ENCODE results near the gene SLC12A7.

The SLC12A7 gene

DNA sequence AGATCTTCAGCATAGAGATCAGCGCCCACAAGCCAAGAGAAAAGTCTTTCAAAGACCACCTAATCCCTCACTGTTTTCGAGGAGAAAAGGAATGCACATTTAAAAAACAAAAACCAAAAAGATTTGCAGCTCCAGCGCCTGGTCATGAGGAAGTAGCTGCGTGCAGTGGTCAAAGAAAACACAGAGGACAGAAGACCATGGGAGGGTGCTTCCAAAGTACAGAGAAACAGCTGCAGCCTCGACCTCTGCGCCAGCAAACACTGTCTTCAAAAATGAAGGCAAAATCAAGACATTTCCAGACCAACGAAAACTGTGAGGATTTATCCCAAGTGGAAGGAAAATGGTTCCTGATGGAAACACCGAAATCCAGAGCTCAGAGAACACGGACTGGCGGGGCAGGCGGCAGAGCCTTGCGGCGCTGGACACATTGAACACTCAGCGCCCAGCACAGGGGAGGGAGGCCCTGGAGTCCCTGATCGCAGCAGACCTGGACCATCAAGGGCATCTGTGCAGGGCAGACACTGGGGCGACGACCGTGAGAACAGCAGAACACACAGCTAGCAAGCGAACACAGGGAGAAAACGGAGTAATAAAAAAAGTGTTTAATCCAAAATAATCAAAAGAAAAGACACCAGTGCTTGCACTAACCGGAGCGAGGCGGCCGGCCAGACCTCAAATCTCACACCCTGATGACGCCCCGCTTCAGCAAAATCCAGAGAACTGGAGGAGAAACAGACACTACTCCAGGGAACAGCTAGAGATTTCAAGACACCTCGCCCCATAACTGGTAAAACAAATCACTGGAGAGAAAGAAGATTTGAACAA is 12.6 kb upstream of the SLC12A7 start:
- no peak for DNase-seq

DNA sequence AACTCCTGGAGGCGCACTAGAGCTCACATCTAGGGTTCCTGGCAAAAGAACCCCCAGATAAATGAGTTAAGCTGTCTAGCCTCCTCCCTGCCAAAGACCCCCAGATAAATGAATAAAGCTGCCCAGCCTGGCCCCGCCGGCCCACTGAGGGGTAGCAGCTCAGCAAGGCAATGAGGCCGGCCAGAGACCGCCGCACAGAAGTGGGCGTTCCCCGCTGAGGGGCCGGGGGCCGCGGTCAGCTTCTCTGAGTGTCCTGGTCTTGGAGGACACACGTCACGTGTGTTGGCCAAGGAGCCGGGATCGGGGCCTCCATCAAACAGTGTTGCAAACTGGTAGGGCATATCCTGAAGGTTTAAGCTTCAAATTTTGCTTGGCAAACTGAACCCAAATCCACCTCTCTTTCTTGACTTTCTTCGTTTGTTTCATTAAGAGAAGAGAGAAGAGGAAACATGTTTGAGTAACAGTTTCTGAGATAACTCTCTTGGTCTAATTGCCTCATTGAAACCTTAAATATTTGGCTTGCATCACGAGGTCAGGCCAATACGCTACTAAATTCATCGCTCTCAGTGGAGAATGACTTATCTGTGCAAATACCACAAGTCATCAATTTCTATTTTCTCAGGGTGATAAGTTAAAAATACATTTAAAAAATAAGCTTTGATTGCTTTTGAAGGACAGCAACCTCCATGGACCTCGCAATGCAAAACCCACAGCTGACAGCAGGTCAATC is 11.7 kb upstream of the SLC12A7 start:
- no peak for DNase-seq

DNA sequence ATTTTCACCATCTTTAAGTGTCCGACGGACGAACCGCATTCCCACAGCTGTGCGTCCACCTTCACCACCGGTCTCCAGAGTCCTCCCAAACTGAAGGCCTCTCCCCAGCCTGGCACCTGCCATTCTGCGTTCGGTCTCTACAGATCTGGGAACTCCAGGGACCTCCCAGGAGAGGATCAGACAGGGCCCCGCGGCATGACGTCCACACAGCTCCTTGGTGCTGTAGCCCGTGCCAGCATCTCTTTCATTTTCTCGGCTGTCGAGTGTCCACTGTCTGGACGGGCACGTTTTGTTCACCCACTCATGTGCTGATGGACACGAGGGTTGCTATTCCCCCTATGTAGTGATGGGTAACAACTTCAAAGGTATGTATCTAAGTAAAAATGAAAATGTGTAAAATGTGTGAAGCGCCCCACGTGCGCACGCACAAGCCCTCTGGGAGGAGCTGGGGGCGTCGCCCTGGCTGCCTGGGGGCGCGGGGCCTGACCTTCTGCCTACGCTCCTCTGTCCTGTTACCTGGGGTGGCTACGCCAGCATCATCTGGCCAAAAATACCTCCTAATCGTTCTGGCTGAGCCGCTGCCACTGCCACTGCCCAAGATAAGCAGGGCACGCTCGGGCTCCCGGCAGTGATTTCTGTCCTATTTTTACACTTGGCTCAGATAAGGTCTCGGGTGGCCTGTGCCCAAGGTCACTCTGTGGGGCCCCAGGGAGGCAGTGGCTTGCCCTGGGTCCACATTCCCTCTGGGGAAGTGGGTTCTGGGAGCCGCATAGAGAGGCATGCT is 10.8 kb upstream of the SLC12A7 start:
- DNase-seq, result no peak

DNA sequence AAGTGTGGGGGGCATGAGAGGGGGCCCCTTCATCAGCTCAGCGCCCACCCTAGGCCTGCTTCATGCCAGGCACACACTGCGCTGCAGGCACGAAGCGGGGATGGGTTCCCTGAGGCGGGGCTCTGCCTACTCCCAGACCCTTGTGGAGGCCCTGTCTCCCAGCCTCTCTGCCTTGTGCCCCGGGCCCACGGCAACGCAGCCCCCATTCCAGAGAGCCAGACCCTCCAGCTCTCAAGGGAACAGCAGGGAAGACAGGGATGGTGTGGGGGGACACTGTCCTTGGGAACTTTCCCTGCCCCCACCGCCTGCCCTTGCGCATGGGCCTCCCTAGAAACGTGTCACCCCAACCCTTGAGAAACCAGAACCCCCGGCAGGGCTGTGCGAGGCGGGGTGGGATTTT is 10.0 kb upstream of the SLC12A7 start:
- no peak for DNase-seq

DNA sequence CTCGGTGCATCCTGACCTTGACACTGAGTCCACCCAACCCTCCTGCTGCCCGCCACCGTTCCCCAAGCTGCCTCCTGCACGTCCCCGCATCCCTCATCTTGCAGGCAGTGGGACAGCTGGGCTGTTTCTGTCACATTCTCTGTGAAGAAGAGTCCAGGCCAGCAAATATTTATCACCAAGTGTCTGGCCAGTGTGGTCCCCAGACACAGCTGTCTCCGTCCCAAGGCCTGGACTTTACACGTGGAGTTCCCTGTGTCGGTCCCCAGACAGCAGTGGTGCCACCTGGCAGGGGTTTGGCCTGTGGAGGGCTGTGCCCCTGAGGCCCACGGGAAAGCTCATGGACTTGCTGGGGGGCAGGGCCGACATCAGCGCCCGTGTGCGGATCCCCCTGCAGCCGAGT is 9.2 kb upstream of the SLC12A7 start:
- no peak for DNase-seq

DNA sequence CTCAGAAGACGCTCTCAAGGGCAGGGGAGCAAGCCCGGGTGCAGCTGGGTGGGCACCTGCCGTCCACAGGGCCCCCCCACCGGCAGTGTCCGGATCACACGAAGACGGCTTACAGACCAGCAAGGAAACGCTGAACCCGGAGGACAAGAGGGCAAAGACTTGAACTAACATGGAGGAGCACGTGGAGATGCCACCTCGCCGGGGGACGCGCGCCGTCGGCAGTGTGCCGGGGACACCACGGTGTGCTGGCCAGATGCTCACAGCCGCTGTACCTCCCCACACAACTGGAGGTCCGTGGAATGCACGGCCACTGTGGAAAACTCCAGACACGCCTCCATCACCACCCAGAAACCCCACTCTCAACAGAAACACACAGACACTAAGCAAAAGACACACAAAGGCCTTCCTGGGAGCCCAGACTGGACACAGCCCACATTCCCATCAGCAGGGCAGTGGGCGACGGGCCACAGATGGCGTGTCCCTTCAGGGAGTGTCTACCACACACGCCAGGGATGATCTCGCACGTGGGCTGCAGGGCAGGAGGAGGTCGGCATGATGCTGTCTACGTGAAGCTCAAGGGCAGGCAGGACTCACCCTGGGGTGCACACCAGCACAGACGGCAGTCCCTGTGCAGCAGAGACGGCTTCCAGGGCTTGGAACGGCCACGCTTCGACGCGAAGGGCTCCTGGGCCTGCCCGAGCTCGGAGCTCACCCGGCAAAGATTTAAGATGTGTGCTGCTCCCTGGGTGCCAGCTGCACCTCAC is 8.6 kb upstream of the SLC12A7 start:
- no peak for DNase-seq

DNA sequence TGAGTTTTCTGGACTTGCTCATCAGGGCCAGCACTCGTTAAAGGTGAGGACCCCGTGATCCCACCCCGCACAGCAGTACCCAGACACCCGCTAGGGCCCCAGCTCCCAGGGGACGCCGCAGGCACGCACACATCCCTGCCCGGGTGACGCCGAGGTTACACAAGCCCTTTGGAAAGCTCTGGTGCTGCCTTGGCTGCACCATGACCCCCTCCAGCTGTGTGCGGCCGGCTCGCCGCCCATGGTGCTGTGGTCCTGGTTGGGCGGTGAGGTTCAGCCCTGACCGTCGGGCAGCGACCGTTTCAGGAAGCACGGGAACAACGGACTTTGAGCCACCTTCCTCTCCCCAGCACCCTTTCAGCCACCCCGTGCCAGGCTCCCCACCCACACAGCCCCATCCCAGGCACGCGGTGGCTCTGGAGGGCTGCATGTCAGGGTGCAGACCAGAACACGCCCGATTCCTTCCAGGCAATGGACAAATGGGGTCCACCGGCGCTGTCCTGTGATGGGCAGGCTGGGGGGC is 7.5 kb upstream of the SLC12A7 start:
- DNase-seq, result no peak

DNA sequence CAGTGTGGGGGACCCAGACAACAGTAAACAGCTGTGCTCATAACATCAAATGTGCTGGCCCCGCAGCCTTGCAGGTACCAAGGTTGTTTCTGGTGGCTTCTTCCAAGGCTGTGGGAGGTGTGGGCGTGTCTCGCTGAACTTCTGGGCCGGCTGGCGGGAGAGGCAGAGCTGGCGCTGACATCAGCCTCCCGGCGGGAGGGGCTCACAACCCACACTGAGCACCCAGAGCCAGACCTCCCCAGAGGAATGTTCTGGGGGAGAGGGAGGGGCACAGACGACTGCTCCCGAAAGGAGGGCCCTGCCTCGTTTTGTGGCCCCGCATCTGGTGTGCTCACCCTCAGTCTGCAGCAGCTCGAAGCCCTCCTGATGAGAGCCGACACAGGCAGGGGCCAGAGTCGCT is 6.9 kb upstream of the SLC12A7 start:
- no peak for DNase-seq

DNA sequence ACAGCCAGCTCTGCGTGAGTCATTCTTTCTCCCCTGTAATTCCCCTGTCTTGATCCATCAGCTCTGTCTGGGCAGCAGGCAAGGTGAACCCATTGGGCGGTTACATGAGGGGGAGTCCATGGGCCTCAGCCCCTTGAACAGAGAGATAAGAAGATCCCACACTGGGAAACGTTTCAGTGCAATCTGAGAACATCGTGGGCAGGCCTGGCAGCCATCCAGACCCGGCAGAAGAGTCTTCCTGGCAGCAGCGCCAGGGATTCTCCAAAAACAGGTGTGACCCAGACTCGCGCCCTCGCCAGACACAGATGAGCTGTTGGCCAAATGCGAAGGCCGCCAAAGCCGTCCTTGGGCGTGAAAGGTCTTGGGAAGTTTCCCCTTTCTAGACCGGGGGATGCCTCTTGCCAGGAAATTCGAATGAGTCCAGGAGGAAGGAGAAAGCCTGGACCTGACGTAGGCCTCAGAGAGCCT is 6.4 kb upstream of the SLC12A7 start:
- no peak for DNase-seq

DNA sequence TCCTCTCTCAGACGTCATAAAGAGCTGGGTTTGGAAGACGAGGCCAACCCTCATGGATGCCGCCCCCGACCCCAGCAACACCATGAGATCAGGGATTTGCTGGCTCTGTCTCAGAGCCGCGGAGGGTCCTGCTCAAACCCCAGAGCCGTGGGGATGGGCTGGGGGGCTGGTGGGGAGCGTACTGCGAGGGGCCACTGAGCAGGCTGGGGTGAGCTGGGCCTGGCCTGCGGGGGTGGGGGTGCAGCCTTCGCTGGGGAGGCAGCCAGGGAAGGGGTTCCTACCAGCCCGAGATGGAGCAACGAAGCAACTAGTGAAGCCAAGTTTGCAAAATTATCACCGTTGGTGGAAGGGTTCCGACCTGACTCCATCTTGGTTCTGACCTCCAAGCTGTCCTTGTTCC is 5.1 kb upstream of the SLC12A7 start:
- no peak for DNase-seq

DNA sequence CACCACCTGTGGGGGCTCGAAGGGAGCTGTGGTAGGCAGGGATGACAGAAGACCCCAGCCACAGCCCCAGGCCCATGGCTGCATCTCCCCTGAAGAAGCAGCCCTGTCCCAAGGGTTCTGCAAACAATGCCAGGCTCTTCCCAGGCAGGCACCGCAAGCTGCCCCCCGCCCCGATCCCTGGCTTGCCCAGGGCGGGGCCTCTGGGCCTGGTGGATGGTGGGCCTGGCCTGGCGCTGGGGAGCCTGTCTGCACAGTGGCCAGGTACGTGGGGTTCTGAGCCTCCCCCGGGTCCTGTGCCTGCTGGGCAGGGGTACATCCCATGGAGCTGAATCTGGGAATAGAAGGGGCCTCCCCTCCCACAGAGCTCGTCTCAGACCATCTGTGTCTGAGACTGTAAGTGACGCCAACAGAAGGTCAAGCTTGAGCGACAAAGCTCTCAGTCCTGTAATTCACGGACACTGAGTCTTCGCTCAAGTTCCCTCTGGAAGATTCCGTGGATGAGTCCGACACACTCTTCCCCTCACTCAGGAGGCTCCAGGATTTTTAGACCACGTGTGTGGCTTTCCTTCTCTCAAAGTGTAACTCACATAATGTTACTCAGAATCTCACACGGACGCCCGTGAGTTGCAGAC is 4.4 kb upstream of the SLC12A7 start:
- no peak for DNase-seq

DNA sequence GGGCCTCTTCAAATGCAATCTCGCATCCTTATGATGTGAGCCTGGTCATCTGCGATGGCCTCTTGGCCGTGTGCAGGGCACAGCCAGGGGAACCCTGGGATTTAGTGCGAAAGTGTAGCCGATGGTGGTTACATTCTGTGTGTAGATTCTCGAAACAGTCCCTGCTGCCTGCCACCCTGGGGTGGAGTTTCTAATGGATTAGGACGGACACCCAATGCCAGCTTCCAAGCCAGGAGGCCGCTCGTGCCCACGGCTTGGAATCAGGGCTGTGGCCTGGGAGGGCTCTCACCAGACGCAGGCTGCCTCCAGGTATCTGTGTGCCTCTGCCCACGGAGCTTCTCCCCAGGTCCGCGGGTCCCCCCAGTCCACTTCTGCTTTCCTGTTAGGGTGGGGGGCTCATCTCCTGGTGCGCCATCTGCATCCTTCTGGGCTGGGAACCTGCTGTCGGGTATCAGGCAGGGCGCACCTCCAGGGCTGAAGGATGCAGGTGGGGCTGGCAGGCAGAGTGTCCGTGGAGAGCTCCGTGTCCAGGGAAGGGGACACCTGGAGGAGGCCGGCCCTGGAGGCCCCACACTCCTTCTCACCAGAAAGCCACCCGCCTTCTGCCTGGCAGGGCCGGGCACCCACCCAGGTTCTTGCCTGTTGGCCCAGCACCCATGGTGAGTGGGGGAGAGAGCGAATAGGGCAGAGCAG is 3.4 kb upstream of the SLC12A7 start:
- DNase-seq, result no peak

DNA sequence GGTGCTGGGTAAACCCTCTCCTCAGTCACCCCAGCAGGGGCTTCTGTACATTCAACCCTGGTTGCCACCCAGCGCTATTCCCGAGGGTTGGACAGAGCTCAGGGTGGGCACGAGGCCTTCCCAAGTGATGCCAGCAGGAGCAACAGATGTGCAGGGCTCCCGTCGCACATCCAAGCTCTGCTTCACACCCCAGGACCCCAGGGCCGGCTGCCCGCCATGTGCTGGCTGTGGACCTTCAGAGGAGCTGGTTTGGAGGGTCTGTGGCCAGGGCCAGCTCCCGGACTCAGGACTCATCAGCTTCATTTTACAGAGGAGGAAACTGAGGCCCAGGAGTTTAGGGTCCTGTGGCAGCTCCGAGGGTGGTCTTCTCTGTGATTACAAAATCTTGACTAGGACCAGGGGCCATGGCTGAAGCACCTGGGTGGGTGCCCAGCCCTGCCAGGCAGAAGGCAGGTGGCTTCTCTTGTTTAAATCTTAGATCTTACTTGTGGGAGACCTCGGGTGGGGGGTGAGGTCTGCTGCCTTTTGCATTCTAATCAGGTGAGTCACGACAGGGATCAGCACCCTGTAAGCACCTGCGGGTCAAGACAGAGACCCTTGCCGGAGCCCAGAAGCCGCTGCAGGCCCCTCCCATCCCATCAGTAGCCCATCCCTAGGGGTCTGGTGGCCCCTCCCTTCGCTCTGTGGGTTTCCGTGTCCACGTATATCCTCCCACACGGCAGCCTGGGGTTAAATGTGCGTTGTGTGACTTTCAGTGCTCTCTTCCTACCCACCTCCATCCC is 2.1 kb upstream of the SLC12A7 start:
- DNase-seq, result no peak

DNA sequence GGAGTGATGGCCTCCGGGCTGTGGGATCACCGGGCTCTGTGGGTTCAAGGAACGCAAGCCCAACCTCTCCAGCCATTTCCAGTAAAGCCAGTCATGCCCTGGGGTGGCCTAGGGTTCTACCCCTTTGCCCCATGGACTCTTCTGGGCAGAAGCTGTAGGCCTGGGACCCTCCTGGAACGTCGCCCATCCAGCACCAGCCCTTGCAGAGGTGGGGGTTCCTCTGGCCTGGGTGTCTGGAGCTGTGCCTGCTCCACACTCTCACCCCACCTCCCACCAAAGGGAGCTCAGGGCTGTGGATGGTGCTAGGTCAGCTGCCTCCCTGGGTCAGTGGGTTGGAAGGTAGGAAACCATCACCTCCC is 1.4 kb upstream of the SLC12A7 start:
- no peak for DNase-seq

DNA sequence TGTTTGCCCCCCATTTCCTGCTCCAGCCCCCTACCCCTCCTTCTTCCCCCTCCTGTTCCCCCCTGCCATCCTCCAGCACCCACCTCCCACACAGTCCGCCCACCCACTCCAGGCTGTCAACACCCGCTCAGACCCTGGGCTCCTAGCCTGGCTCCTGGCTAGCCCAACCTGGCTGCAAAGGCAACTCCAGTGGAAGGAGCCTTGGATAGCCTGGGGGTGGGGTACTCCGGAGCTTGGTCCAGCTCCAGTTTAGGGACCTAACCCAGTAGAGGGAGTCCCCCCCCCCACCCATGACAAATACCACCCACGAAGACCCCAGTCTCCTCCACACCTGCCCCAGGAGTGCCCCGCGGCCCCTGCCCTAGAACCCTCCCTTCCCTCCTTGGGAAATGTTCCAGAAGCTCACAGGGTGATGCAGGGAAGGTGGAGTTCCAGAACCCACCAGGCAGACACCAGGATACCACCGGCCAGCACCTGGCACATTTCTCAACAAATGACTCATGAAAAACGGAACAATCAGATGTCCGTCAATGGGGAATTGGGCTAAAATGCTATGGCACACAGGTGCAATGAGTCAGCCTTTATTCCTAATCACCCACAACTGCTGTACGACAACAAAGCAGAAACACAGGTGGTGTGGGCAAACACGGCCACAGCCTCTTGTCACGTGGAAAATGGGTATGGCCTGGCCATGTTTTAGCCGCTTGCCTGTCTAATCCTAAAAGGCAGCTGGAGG is 901 bp upstream of the SLC12A7 start:
- DNase-seq, result no peak

DNA sequence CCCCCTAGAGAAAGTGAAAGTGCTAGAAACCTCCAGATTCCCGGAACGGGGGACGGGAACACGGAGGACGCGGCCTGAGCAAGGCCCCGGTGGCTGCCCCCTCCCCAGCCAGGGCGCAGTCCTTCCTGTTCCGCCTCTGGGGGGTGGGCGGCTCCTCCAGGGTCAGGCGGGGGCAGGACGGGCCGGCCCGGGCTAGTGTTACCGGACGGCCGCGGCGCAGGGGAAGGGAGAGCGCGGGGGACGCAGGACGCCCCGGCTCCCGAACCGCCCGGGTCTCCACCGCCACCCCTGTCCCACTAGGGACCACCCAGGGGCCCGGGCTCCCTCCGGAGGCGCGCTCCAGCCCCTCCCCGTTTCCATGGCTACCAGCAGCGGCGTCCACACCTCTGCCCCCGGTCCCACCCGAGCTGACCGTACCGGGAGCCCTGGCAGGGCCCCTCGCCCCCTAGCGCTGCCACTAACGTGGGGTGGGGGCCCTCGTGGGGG is 579 bp downstream of the SLC12A7 start:
- DNase-seq, result peak; percentile 30

DNA sequence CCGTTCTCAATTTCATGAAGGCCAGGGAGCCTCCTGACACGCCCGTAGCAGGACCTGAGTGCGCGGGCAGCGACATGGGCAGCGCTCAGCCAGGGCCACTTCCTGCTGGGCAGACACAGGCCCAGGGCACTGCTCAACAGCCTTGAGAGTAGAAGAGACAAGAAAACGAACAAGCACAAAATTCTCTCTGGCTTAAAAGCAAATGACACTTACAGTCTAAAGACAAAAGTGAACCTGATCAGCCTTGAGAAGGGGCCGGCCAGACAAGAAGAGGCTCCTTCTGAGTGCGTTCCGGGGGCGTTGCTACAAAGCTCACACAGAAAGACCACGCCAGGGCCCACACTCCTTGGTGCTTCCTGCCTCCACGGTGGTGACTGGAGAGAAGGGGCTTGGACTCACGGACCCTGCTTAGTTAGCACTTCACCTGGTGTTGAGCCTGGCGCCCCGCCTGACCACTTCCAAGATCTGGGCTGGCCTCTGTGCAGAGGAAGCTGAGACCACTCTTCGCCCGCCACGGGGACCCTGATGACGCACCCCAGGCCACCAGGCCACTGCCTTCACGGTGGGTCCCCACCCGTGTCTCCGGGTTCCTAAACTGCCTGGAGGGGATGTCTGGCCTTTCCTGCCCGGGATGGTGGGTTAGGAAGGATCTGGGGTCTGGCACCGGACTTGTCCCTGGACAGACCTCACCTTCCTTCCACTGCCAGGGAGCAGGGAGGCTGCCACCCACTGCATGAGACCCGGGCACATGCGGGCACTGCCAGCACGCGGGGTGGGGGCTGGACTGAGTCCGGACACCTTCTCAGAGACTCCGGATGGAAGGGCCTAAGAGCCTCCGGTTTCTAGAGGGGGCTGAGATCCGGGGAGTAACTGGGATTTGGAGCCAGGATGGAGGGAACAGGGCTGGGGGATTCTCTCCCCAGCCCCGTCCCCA is 1.3 kb downstream of the SLC12A7 start:
- DNase-seq, result peak; percentile 26

DNA sequence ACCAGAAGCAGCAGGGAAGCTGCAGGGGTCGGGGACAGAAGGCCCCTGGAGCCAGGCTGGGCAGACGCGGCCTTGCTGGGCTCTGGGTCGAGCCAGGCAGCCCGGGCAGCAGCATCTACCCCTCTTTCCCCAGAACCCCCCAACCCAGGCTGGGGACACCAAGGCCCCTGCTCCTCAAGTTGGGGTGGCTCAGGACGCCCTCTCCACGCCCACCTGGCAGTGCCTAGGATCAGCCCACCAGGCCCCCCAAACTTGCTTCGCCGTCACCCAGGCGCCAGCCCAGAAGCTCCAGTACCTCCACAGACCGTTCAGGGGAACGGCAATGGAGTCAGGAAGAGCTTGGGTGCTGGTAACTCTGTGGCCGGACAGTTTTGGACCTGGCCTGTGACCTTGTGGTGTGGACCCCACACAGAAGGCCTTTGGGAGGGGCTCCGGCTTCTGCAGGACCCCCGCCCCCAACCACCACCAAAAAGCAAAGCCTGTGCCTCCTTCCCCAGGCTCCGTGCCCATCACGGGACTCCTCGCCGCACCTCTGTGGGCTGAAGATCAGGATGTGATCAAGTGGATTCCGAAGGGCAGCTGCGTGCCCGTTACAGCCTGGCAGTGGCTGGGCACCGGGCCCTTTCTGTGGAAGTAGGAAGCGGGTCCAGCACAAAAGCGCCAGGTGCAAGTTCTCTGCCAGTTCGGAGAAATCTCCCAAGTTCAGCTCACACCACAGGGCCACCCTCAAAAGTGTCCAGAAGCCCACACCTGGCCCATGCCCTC is 2.1 kb downstream of the SLC12A7 start:
- DNase-seq, result no peak
